ENCODE measurements around the gene AFAP1.

Gene AFAP1

GRCh38 chr4:7752649-7753048, 187.0 kb downstream of the AFAP1 start:
- no peak for DNase-seq
- Histone ChIP-seq H2BK5ac (ENCODE audit: low read depth, low read length, poor library complexity) (no peak overlapping the region), H2AK5ac (ENCODE audit: low read length) (no peak overlapping the region), H3K79me1 (ENCODE audit: low read length) (no peaks in the 10 kb centered on the region), H2AFZ (ENCODE audit: insufficient read depth, low read length, poor library complexity) (no peak overlapping the region), H3K36me3 (ENCODE audit: control insufficient read depth in 1 of 2, insufficient read depth in 2 of 2, low read length in 2 of 2) (peaks cover 10% of the 10 kb centered on the region in 2 experiments), H3K27ac (ENCODE audit: low read depth, low read length) (no peak overlapping the region), H3K9ac (ENCODE audit: low read length) (no peak overlapping the region), H3K4me3 (ENCODE audit: low read depth, low read length) (no peak overlapping the region), H4K8ac (ENCODE audit: low read depth, low read length) (no peak overlapping the region), H4K91ac (ENCODE audit: low read depth, low read length) (no peak overlapping the region), H2BK12ac (ENCODE audit: low read length) (no peak overlapping the region), H3K79me2 (ENCODE audit: control insufficient read depth, insufficient read depth, low read length, poor library complexity) (no peaks in the 10 kb centered on the region), H3K14ac (ENCODE audit: low read length) (no peak overlapping the region), H4K12ac (ENCODE audit: low read depth, low read length) (no peak overlapping the region), H3K4me1 (ENCODE audit: control insufficient read depth in 1 of 2, insufficient read depth in 2 of 2, low read length in 2 of 2) (no peaks in the 10 kb centered on the region), H3K9me3 (ENCODE audit: insufficient read depth, low read depth, low read length) (no peaks in the 10 kb centered on the region), H3K4ac (ENCODE audit: low read depth, low read length) (no peak overlapping the region), H3K18ac (ENCODE audit: low read length) (no peak overlapping the region), H2BK120ac (ENCODE audit: insufficient read depth, low read length, poor library complexity) (no peak overlapping the region), H3K27me3 (ENCODE audit: insufficient read depth, low read length) (no peaks in the 10 kb centered on the region), H3K4me2 (ENCODE audit: low read length) (no peak overlapping the region), H3K23ac (ENCODE audit: low read length) (no peak overlapping the region)
- no CpG with 5 or more reads among the region's 6 CpGs for WGBS (ENCODE audit: extremely low coverage, insufficient coverage, insufficient read length)

- H2AK5ac ChIP-seq (ENCODE audit: low read length), result no peak overlapping the region
These were observed 188.7 kb downstream of the AFAP1 start for GRCh38 chr4:7750972-7751371.

GRCh38 chr4:7750523-7750922, 189.1 kb downstream of the AFAP1 start:
- no peak overlapping the region for H3K23ac ChIP-seq (ENCODE audit: low read length)
- H3K4me2 ChIP-seq (ENCODE audit: low read length), result no peak overlapping the region
- H3K14ac ChIP-seq (ENCODE audit: low read length), result no peak overlapping the region
- no peak overlapping the region for H3K9ac ChIP-seq (ENCODE audit: low read length)
- H3K4me3 ChIP-seq (ENCODE audit: low read depth, low read length), result no peak overlapping the region
- H2BK5ac ChIP-seq (ENCODE audit: low read depth, low read length, poor library complexity), result no peak overlapping the region
- H3K4me1 ChIP-seq (ENCODE audit: control insufficient read depth in 1 of 2, insufficient read depth in 2 of 2, low read length in 2 of 2), result no peaks in the 10 kb centered on the region
- H2BK120ac ChIP-seq (ENCODE audit: insufficient read depth, low read length, poor library complexity), result no peak overlapping the region
- no peak overlapping the region for H4K12ac ChIP-seq (ENCODE audit: low read depth, low read length)
- no peak overlapping the region for H4K91ac ChIP-seq (ENCODE audit: low read depth, low read length)
- no peaks in the 10 kb centered on the region for H3K27me3 ChIP-seq (ENCODE audit: insufficient read depth, low read length)
- H4K8ac ChIP-seq (ENCODE audit: low read depth, low read length), result no peak overlapping the region
- H3K18ac ChIP-seq (ENCODE audit: low read length), result no peak overlapping the region
- no peaks in the 10 kb centered on the region for H3K36me3 ChIP-seq (ENCODE audit: control insufficient read depth in 1 of 2, insufficient read depth in 2 of 2, low read length in 2 of 2)
- H3K79me2 ChIP-seq (ENCODE audit: control insufficient read depth, insufficient read depth, low read length, poor library complexity), result no peaks in the 10 kb centered on the region
- no peak overlapping the region for H3K27ac ChIP-seq (ENCODE audit: low read depth, low read length)
- no peak overlapping the region for H3K4ac ChIP-seq (ENCODE audit: low read depth, low read length)
- no peak overlapping the region for H2AFZ ChIP-seq (ENCODE audit: insufficient read depth, low read length, poor library complexity)
- no peak for DNase-seq
- H3K79me1 ChIP-seq (ENCODE audit: low read length), result no peaks in the 10 kb centered on the region
- no peaks in the 10 kb centered on the region for H3K9me3 ChIP-seq (ENCODE audit: insufficient read depth, low read depth, low read length)
- no peak overlapping the region for H2BK12ac ChIP-seq (ENCODE audit: low read length)
- no CpG with 5 or more reads among the region's 6 CpGs for WGBS (ENCODE audit: extremely low coverage, insufficient coverage, insufficient read length)
- no peak overlapping the region for H2AK5ac ChIP-seq (ENCODE audit: low read length)

More at GRCh38 chr4:7750972-7751371, 188.7 kb downstream of the AFAP1 start:
- H4K8ac ChIP-seq (ENCODE audit: low read depth, low read length), result no peak overlapping the region
- no peak overlapping the region for H3K4me3 ChIP-seq (ENCODE audit: low read depth, low read length)
- H3K79me2 ChIP-seq (ENCODE audit: control insufficient read depth, insufficient read depth, low read length, poor library complexity), result no peaks in the 10 kb centered on the region
- no peaks in the 10 kb centered on the region for H3K9me3 ChIP-seq (ENCODE audit: insufficient read depth, low read depth, low read length)
- H3K4ac ChIP-seq (ENCODE audit: low read depth, low read length), result no peak overlapping the region
- no peak overlapping the region for H2BK12ac ChIP-seq (ENCODE audit: low read length)
- H3K14ac ChIP-seq (ENCODE audit: low read length), result no peak overlapping the region
- H2BK120ac ChIP-seq (ENCODE audit: insufficient read depth, low read length, poor library complexity), result no peak overlapping the region
- no peak overlapping the region for H3K18ac ChIP-seq (ENCODE audit: low read length)
- no peak overlapping the region for H2BK5ac ChIP-seq (ENCODE audit: low read depth, low read length, poor library complexity)
- no peak overlapping the region for H2AFZ ChIP-seq (ENCODE audit: insufficient read depth, low read length, poor library complexity)
- DNase-seq, result no peak
- no peak overlapping the region for H3K9ac ChIP-seq (ENCODE audit: low read length)
- H4K91ac ChIP-seq (ENCODE audit: low read depth, low read length), result no peak overlapping the region
- no peaks in the 10 kb centered on the region for H3K27me3 ChIP-seq (ENCODE audit: insufficient read depth, low read length)
- H3K27ac ChIP-seq (ENCODE audit: low read depth, low read length), result no peak overlapping the region
- H3K4me1 ChIP-seq (ENCODE audit: control insufficient read depth in 1 of 2, insufficient read depth in 2 of 2, low read length in 2 of 2), result no peaks in the 10 kb centered on the region
- H3K4me2 ChIP-seq (ENCODE audit: low read length), result no peak overlapping the region
- H4K12ac ChIP-seq (ENCODE audit: low read depth, low read length), result no peak overlapping the region
- H3K79me1 ChIP-seq (ENCODE audit: low read length), result no peaks in the 10 kb centered on the region
- peaks cover 0 to 2% of the 10 kb centered on the region in 2 experiments for H3K36me3 ChIP-seq (ENCODE audit: control insufficient read depth in 1 of 2, insufficient read depth in 2 of 2, low read length in 2 of 2)
- H3K23ac ChIP-seq (ENCODE audit: low read length), result no peak overlapping the region

- H3K27me3 ChIP-seq (ENCODE audit: insufficient read depth, low read length), result no peaks in the 10 kb centered on the region
- H3K36me3 ChIP-seq (ENCODE audit: control insufficient read depth in 1 of 2, insufficient read depth in 2 of 2, low read length in 2 of 2), result no peaks in the 10 kb centered on the region
- H3K79me2 ChIP-seq (ENCODE audit: control insufficient read depth, insufficient read depth, low read length, poor library complexity), result no peaks in the 10 kb centered on the region
- H3K23ac ChIP-seq (ENCODE audit: low read length), result no peak overlapping the region
- H3K4ac ChIP-seq (ENCODE audit: low read depth, low read length), result no peak overlapping the region
- no peak overlapping the region for H3K4me2 ChIP-seq (ENCODE audit: low read length)
- H3K4me1 ChIP-seq (ENCODE audit: control insufficient read depth in 1 of 2, insufficient read depth in 2 of 2, low read length in 2 of 2), result no peaks in the 10 kb centered on the region
- WGBS (ENCODE audit: extremely low coverage, insufficient coverage, insufficient read length), result no CpG with 5 or more reads among the region's 11 CpGs
- H3K14ac ChIP-seq (ENCODE audit: low read length), result no peak overlapping the region
- no peak overlapping the region for H3K27ac ChIP-seq (ENCODE audit: low read depth, low read length)
- no peak overlapping the region for H2BK12ac ChIP-seq (ENCODE audit: low read length)
- H4K91ac ChIP-seq (ENCODE audit: low read depth, low read length), result no peak overlapping the region
- H2BK5ac ChIP-seq (ENCODE audit: low read depth, low read length, poor library complexity), result no peak overlapping the region
- no peak overlapping the region for H3K4me3 ChIP-seq (ENCODE audit: low read depth, low read length)
- H2BK120ac ChIP-seq (ENCODE audit: insufficient read depth, low read length, poor library complexity), result no peak overlapping the region
- no peak overlapping the region for H4K8ac ChIP-seq (ENCODE audit: low read depth, low read length)
- H2AK5ac ChIP-seq (ENCODE audit: low read length), result no peak overlapping the region
- H3K9ac ChIP-seq (ENCODE audit: low read length), result no peak overlapping the region
- H3K9me3 ChIP-seq (ENCODE audit: insufficient read depth, low read depth, low read length), result no peaks in the 10 kb centered on the region
- no peaks in the 10 kb centered on the region for H3K79me1 ChIP-seq (ENCODE audit: low read length)
- no peak overlapping the region for H4K12ac ChIP-seq (ENCODE audit: low read depth, low read length)
- no peak for DNase-seq
- no peak overlapping the region for H2AFZ ChIP-seq (ENCODE audit: insufficient read depth, low read length, poor library complexity)
- no peak overlapping the region for H3K18ac ChIP-seq (ENCODE audit: low read length)
These were observed 192.1 kb downstream of the AFAP1 start for GRCh38 chr4:7747566-7747965.

- WGBS (ENCODE audit: extremely low coverage, insufficient coverage, insufficient read length), result no CpG with 5 or more reads among the region's 7 CpGs
- H3K4me3 ChIP-seq (ENCODE audit: low read depth, low read length), result no peak overlapping the region
- H3K36me3 ChIP-seq (ENCODE audit: control insufficient read depth in 1 of 2, insufficient read depth in 2 of 2, low read length in 2 of 2), result no peaks in the 10 kb centered on the region
- no peak overlapping the region for H3K4me2 ChIP-seq (ENCODE audit: low read length)
- no peak overlapping the region for H2BK5ac ChIP-seq (ENCODE audit: low read depth, low read length, poor library complexity)
- H2BK120ac ChIP-seq (ENCODE audit: insufficient read depth, low read length, poor library complexity), result no peak overlapping the region
- no peaks in the 10 kb centered on the region for H3K79me1 ChIP-seq (ENCODE audit: low read length)
- no peak overlapping the region for H2AFZ ChIP-seq (ENCODE audit: insufficient read depth, low read length, poor library complexity)
- H3K18ac ChIP-seq (ENCODE audit: low read length), result no peak overlapping the region
- H4K91ac ChIP-seq (ENCODE audit: low read depth, low read length), result no peak overlapping the region
- H3K27me3 ChIP-seq (ENCODE audit: insufficient read depth, low read length), result no peaks in the 10 kb centered on the region
- no peak overlapping the region for H4K12ac ChIP-seq (ENCODE audit: low read depth, low read length)
- H3K9me3 ChIP-seq (ENCODE audit: insufficient read depth, low read depth, low read length), result no peaks in the 10 kb centered on the region
- DNase-seq, result no peak
- no peak overlapping the region for H2BK12ac ChIP-seq (ENCODE audit: low read length)
- H4K8ac ChIP-seq (ENCODE audit: low read depth, low read length), result no peak overlapping the region
- H3K4ac ChIP-seq (ENCODE audit: low read depth, low read length), result no peak overlapping the region
- no peak overlapping the region for H3K23ac ChIP-seq (ENCODE audit: low read length)
- no peaks in the 10 kb centered on the region for H3K4me1 ChIP-seq (ENCODE audit: control insufficient read depth in 1 of 2, insufficient read depth in 2 of 2, low read length in 2 of 2)
- H2AK5ac ChIP-seq (ENCODE audit: low read length), result no peak overlapping the region
- no peak overlapping the region for H3K9ac ChIP-seq (ENCODE audit: low read length)
- no peaks in the 10 kb centered on the region for H3K79me2 ChIP-seq (ENCODE audit: control insufficient read depth, insufficient read depth, low read length, poor library complexity)
- no peak overlapping the region for H3K27ac ChIP-seq (ENCODE audit: low read depth, low read length)
- H3K14ac ChIP-seq (ENCODE audit: low read length), result no peak overlapping the region
These were observed 192.6 kb downstream of the AFAP1 start for GRCh38 chr4:7747062-7747385.
